RWPE1 (cell line): ENCODE measurements around the gene RGS16.

ENCODE experiments used
- CTCF ChIA-PET: fragments of 350-600 bp; sonication (Branson Sonifier 250); formaldehyde crosslinking; extraction: SDS; loops from one replicate; lab custom pipeline; 2021; lab: Yijun Ruan, JAX
- POLR2A ChIA-PET: fragments of 400-600 bp; formaldehyde crosslinking; extraction: SDS; loops from one replicate; lab custom pipeline; 2020; ENCODE audit warnings: antibody characterized with exemption; ENCODE audit not compliant: low non-redundant PET; lab: Yijun Ruan, JAX
- DNase-seq: peaks from one replicate; pipeline ENCODE4 v3.0.0; 2012; ENCODE audit warnings: low spot score
- H3K27ac ChIP-seq: fragments of 450-650 bp; 2 replicates; pipeline ENCODE4 v1.5.1; 2017
- CTCF ChIP-seq: fragments of 450-650 bp; conservative IDR thresholded peaks from 2 replicates; pipeline ENCODE4 v1.5.1; 2017; ENCODE audit warnings: low read depth, mild to moderate bottlenecking

RGS16 gene

GRCh38 chr1:182646739-182647138 is 42.5 kb upstream of the RGS16 start:
- CTCF ChIA-PET = no interaction called here
- TF ChIP-seq CTCF = no peak
- no peak overlapping the region for H3K27ac ChIP-seq
- POLR2A ChIA-PET = no interaction called here
- DNase-seq = no peak

GRCh38 chr1:182644886-182645285 is 40.7 kb upstream of the RGS16 start:
- POLR2A ChIA-PET = no interaction called here
- no peak overlapping the region for H3K27ac ChIP-seq
- CTCF ChIA-PET = interaction anchor here (0.6 kb wide), 1 partner anchor 248 kb away, joined by 4 read pairs; no protein-coding TSS in a partner anchor
- no peak for DNase-seq
- TF ChIP-seq CTCF = no peak

GRCh38 chr1:182643699-182644098 is 39.5 kb upstream of the RGS16 start:
- no peak for TF ChIP-seq CTCF
- ChIA-PET POLR2A (no interaction called here), CTCF (interaction anchor here (0.7 kb wide), 2 partner anchors 42 to 126 kb away, joined by 3 to 5 read pairs; no protein-coding TSS in a partner anchor)
- peak overlapping the region; percentile 35; the same call in 1 of the 2 replicates for H3K27ac ChIP-seq
- DNase-seq = peak; percentile 69

GRCh38 chr1:182642461-182642860 is 38.3 kb upstream of the RGS16 start:
- POLR2A ChIA-PET = no interaction called here
- TF ChIP-seq CTCF = no peak
- no peak for DNase-seq
- CTCF ChIA-PET = no interaction called here
- no peak overlapping the region for H3K27ac ChIP-seq

- TF ChIP-seq CTCF = no peak
- CTCF ChIA-PET = no interaction called here
- DNase-seq = no peak
- POLR2A ChIA-PET = no interaction called here
- H3K27ac ChIP-seq = no peak overlapping the region
Measured at GRCh38 chr1:182641561-182641960, 37.4 kb upstream of the RGS16 start.

- TF ChIP-seq CTCF = no peak
- ChIA-PET CTCF (no interaction called here), POLR2A (no interaction called here)
- H3K27ac ChIP-seq = no peak overlapping the region
- DNase-seq = no peak
Measured at GRCh38 chr1:182639330-182639729, 35.1 kb upstream of the RGS16 start.
